HL-60 (cell line): ENCODE measurements around the gene DHX35.

Experiments
- CTCF ChIP-seq: IDR thresholded peaks from one replicate; pipeline ENCODE4 v1.5.1; 2011; ENCODE audit warnings: low read length, control low read depth, inconsistent platforms; ENCODE audit not compliant: insufficient read depth
- POLR2AphosphoS5 ChIP-seq: IDR thresholded peaks from 2 replicates; pipeline ENCODE4 v1.6.1; 2012; ENCODE audit warnings: low read depth

- no peak for TF ChIP-seq CTCF
- no peak for TF ChIP-seq POLR2AphosphoS5
These were observed 83.5 kb downstream of the DHX35 start for GRCh38 chr20:39045676-39046075.
